ENCODE data around the gene EXOC3.
"Not testable (repeated sequence)": the region's sequence is repeated elsewhere in the genome, so short reads cannot be mapped to it uniquely, and the experiment has no call there.

The EXOC3 gene

DNA sequence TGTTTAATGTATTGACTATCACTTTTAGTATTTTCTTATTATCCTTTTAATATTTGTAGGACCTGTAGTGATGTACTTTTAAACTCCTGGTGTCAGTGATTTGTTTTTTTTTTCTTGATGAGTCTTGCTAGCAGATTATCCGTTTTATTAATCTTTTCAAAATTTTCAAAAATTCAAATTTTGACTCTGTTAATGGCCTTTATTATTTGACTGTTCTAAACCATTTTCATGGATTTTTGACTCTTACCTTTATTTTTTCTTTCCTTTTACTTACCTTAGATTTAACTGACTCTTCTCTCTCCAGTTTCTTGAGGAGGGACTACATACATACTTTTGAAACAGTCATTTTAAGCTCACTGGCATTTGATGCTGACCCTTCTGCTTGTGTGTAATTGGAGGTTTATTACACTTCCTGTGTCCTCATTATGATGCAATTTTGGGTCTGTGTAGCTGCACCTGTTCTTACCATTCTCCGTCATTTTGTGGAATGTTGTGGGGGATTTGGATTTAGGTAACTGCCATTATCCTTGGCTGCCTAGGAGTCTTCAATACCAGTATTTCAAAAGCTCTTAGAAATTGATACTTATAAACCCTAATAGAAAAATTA is 32.0 kb upstream of the EXOC3 start:
- Histone ChIP-seq H3K27me3 (ENCODE audit: insufficient read depth, low read length) (no peaks in the 10 kb centered on the region), H3F3A (ENCODE audit: insufficient read depth, low read length) (no peaks in the 10 kb centered on the region), H3K36me3 (ENCODE audit: insufficient read depth, low read length) (no peaks in the 10 kb centered on the region; the same call in 1 of the 2 replicates), H3K79me2 (ENCODE audit: insufficient read depth, low read length) (no peaks in the 10 kb centered on the region), H3K9me3 (ENCODE audit: low read length) (no peaks in the 10 kb centered on the region), H3K4me2 (ENCODE audit: low read length) (no peak overlapping the region), H3K9ac (ENCODE audit: low read length) (no peak overlapping the region), H3K27ac (ENCODE audit: low read depth, low read length, poor library complexity, severe bottlenecking) (no peak overlapping the region), H2AFZ (ENCODE audit: low read length) (no peak overlapping the region), H4K20me1 (ENCODE audit: insufficient read depth, low read length) (no peaks in the 10 kb centered on the region), H3K4me3 (ENCODE audit: low read depth, low read length, poor library complexity, severe bottlenecking) (no peak overlapping the region), H3K9me2 (ENCODE audit: low read depth, low read length) (no peaks in the 10 kb centered on the region), H3K4me1 (ENCODE audit: insufficient read depth, low read length, severe bottlenecking) (peaks cover 58% of the 10 kb centered on the region)
- TF ChIP-seq, protein P1, sequence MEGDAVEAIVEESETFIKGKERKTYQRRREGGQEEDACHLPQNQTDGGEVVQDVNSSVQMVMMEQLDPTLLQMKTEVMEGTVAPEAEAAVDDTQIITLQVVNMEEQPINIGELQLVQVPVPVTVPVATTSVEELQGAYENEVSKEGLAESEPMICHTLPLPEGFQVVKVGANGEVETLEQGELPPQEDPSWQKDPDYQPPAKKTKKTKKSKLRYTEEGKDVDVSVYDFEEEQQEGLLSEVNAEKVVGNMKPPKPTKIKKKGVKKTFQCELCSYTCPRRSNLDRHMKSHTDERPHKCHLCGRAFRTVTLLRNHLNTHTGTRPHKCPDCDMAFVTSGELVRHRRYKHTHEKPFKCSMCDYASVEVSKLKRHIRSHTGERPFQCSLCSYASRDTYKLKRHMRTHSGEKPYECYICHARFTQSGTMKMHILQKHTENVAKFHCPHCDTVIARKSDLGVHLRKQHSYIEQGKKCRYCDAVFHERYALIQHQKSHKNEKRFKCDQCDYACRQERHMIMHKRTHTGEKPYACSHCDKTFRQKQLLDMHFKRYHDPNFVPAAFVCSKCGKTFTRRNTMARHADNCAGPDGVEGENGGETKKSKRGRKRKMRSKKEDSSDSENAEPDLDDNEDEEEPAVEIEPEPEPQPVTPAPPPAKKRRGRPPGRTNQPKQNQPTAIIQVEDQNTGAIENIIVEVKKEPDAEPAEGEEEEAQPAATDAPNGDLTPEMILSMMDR (IDR thresholded peaks at IDR 0.05; ENCODE audit: low read length) = no peak
- TF ChIP-seq EZH2 (IDR thresholded peaks at IDR 0.05; ENCODE audit: borderline replicate concordance, low read length) = no peak

DNA sequence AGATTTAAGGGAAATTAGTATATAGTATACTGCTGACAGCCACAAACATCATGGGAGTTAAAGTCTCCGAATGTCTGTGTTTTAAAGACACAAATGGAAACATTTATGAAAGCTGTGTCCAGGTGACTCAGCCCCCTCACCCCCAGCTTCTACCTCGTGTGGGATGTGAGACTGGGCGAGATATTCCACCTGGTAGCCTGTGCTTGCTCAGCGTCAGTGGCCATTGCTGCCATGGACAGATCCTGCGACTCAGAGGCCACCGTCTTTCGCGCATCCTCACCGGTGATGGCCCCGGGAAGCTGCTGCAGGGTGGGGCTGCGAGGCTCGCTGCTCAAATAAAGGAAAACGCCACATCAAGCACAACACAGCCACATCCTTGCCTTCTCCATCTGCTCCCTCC is 31.2 kb upstream of the EXOC3 start:
- no peaks in the 10 kb centered on the region for H3K27me3 ChIP-seq (ENCODE audit: insufficient read depth, low read length)
- no peaks in the 10 kb centered on the region for H3F3A ChIP-seq (ENCODE audit: insufficient read depth, low read length)
- TF ChIP-seq, protein P1 (IDR thresholded peaks at IDR 0.05; ENCODE audit: low read length) = no peak
- TF ChIP-seq EZH2 (IDR thresholded peaks at IDR 0.05; ENCODE audit: borderline replicate concordance, low read length) = no peak
- no peak overlapping the region for H3K9ac ChIP-seq (ENCODE audit: low read length)
- H3K4me3 ChIP-seq (ENCODE audit: low read depth, low read length, poor library complexity, severe bottlenecking) = no peak overlapping the region
- H3K27ac ChIP-seq (ENCODE audit: low read depth, low read length, poor library complexity, severe bottlenecking) = no peak overlapping the region
- no peaks in the 10 kb centered on the region for H4K20me1 ChIP-seq (ENCODE audit: insufficient read depth, low read length)
- no peak overlapping the region for H2AFZ ChIP-seq (ENCODE audit: low read length)
- no peaks in the 10 kb centered on the region for H3K9me2 ChIP-seq (ENCODE audit: low read depth, low read length)
- no peaks in the 10 kb centered on the region for H3K9me3 ChIP-seq (ENCODE audit: low read length)
- no peak overlapping the region for H3K4me2 ChIP-seq (ENCODE audit: low read length)
- H3K79me2 ChIP-seq (ENCODE audit: insufficient read depth, low read length) = no peaks in the 10 kb centered on the region
- peaks cover 60% of the 10 kb centered on the region for H3K4me1 ChIP-seq (ENCODE audit: insufficient read depth, low read length, severe bottlenecking)
- H3K36me3 ChIP-seq (ENCODE audit: insufficient read depth, low read length) = no peaks in the 10 kb centered on the region; the same call in 1 of the 2 replicates

DNA sequence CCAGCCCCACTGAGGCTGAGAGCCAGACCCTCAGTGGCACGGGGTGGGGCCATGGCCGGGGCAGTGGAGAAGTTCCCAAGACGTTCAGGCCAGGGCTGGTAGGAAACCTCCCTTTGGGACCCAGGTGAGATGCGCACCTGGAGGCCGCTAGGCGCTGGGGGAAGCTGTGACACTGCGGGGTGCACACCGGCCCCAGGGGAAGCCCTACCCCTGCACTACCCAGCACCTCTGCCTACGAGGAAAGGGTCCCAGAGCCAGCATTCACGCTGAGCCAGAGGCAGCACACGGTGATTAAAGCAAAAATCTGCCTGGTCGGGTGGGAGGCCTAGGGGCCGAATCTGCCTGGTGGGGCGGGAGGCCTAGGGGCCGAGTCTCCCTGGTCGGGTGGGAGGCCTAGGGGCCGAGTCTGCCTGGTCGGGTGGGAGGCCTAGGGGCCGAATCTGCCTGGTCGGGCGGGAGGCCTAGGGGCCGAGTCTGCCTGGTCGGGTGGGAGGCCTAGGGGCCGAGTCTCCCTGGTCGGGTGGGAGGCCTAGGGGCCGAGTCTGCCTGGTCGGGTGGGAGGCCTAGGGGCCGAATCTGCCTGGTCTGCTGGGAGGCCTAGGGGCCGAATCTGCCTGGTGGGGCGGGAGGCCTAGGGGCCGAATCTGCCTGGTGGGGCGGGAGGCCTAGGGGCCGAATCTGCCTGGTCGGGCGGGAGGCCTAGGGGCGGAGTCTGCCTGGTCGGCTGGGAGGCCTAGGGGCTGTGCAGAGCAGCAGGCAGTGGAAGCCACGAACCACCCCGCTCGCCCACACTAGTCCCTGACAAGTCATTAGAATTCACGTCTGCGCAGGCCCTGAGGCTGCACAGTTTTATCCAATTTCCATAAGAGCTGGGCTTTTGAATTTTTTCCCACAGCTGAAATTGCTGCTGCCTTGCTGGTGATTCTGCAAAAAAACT is 27.7 kb upstream of the EXOC3 start:
- H3K79me2 ChIP-seq (ENCODE audit: insufficient read depth, low read length); H4K20me1 ChIP-seq (ENCODE audit: insufficient read depth, low read length); H3F3A ChIP-seq (ENCODE audit: insufficient read depth, low read length); H3K36me3 ChIP-seq (ENCODE audit: insufficient read depth, low read length); H3K27me3 ChIP-seq (ENCODE audit: insufficient read depth, low read length); H2AFZ ChIP-seq (ENCODE audit: low read length); H3K4me3 ChIP-seq (ENCODE audit: low read depth, low read length, poor library complexity, severe bottlenecking); H3K9me2 ChIP-seq (ENCODE audit: low read depth, low read length); H3K9me3 ChIP-seq (ENCODE audit: low read length): not testable (repeated sequence)
- Histone ChIP-seq H3K27ac (ENCODE audit: low read depth, low read length, poor library complexity, severe bottlenecking) (peak overlapping the region; percentile 80), H3K4me2 (ENCODE audit: low read length) (peak overlapping the region; percentile 9; the same call in 1 of the 2 replicates), H3K9ac (ENCODE audit: low read length) (peak overlapping the region; percentile 54), H3K4me1 (ENCODE audit: insufficient read depth, low read length, severe bottlenecking) (peaks cover 73% of the 10 kb centered on the region)

Measured in OCI-LY1 (cell line).